BLaER1 treated with 17β-estradiol and CSF1 and Interleukin-3, amounts not matched to agents 10 nM and 100 nM (cell line): Measurements from ENCODE around the gene CHURC1.

Experiments used
- H3K27ac ChIP-seq, 11 experiments: shearing (Covaris generic); formaldehyde crosslinking; 2 replicates each; pipeline ENCODE4 v1.8.1; 2022
- H3K27me3 ChIP-seq, 11 experiments: shearing (Covaris generic); formaldehyde crosslinking; 2 replicates each; pipeline ENCODE4 v1.8.1; 2022
- H3K36me3 ChIP-seq, 11 experiments: shearing (Covaris generic); formaldehyde crosslinking; 2 replicates each; pipeline ENCODE4 v1.8.1; 2022
- H3K4me1 ChIP-seq, 10 experiments: shearing (Covaris generic); formaldehyde crosslinking; 2 replicates each; pipeline ENCODE4 v1.8.1; 2022
- H3K4me2 ChIP-seq, 11 experiments: shearing (Covaris generic); formaldehyde crosslinking; 2 replicates each; pipeline ENCODE4 v1.8.1; 2022
- H3K4me3 ChIP-seq, 10 experiments: shearing (Covaris generic); formaldehyde crosslinking; 2 replicates each; pipeline ENCODE4 v1.8.1; 2022
- H3K9ac ChIP-seq, 11 experiments: shearing (Covaris generic); formaldehyde crosslinking; 2 replicates each; pipeline ENCODE4 v1.8.1; 2022
- H3K9me3 ChIP-seq, 11 experiments: shearing (Covaris generic); formaldehyde crosslinking; replicated peaks in 1 of 11; 2 replicates each; pipeline ENCODE4 v1.8.1; 2022
- H4K20me1 ChIP-seq, 11 experiments: shearing (Covaris generic); formaldehyde crosslinking; 2 replicates each; pipeline ENCODE4 v1.8.1; 2022
- Cebpa-rat ChIP-seq, 11 experiments: shearing (Covaris generic); IDR thresholded peaks; 2 replicates each; pipeline ENCODE4 v1.8.1; 2022

Gene CHURC1

GRCh38 chr14:64875350-64875749, 38.9 kb upstream of the CHURC1 start:
- H3K9ac ChIP-seq = no peak overlapping the region
- H3K9me3 ChIP-seq = peaks cover 0 to 11% (median 8%) of the 10 kb centered on the region in 11 experiments; a peak in 16 of 22 replicates
- peaks cover 0 to 8% (median 0%) of the 10 kb centered on the region in 11 experiments; a peak in 3 of 22 replicates for H4K20me1 ChIP-seq
- H3K27me3 ChIP-seq = peaks cover 28 to 39% (median 32%) of the 10 kb centered on the region in 11 experiments
- peaks cover 0 to 9% (median 5%) of the 10 kb centered on the region in 10 experiments; a peak in 8 of 20 replicates for H3K4me1 ChIP-seq
- H3K27ac ChIP-seq = no peak overlapping the region
- no peak for TF ChIP-seq Cebpa-rat (IDR thresholded peaks at IDR 0.05)
- H3K4me2 ChIP-seq = no peak overlapping the region
- no peak overlapping the region for H3K4me3 ChIP-seq
- H3K36me3 ChIP-seq = no peaks in the 10 kb centered on the region

- TF ChIP-seq Cebpa-rat (IDR thresholded peaks at IDR 0.05) = no peak
- H3K4me2 ChIP-seq = no peak overlapping the region
- no peaks in the 10 kb centered on the region for H3K36me3 ChIP-seq
- peaks cover 44 to 60% (median 50%) of the 10 kb centered on the region in 11 experiments for H3K27me3 ChIP-seq
- H3K4me1 ChIP-seq = peaks cover 0 to 11% (median 8%) of the 10 kb centered on the region in 10 experiments; a peak in 8 of 20 replicates
- H3K4me3 ChIP-seq = no peak overlapping the region
- peaks cover 0 to 4% (median under 1%) of the 10 kb centered on the region in 11 experiments; a peak in 11 of 22 replicates for H3K9me3 ChIP-seq
- H3K27ac ChIP-seq = no peak overlapping the region
- peaks cover 0 to 8% (median 0%) of the 10 kb centered on the region in 11 experiments; a peak in 3 of 22 replicates for H4K20me1 ChIP-seq
- H3K9ac ChIP-seq = no peak overlapping the region
These were observed 36.4 kb upstream of the CHURC1 start for GRCh38 chr14:64877846-64878245.

- Histone ChIP-seq H3K4me2 (peak overlapping the region; percentile 91 to 97 (median 96)), H3K36me3 (no peaks in the 10 kb centered on the region), H3K27ac (no peak overlapping the region), H3K9me3 (no peaks in the 10 kb centered on the region), H4K20me1 (peaks cover 0 to 8% (median 0%) of the 10 kb centered on the region in 11 experiments; a peak in 3 of 22 replicates), H3K4me1 (peaks cover 0 to 11% (median 8%) of the 10 kb centered on the region in 10 experiments; a peak in 8 of 20 replicates), H3K27me3 (peaks cover 44 to 60% (median 50%) of the 10 kb centered on the region in 11 experiments), H3K9ac (peak overlapping the region in 8 of 11 experiments; percentile 20 to 72 (median 60); a peak in 12 of 22 replicates), H3K4me3 (peak overlapping the region; percentile 58 to 77 (median 67))
- no peak for TF ChIP-seq Cebpa-rat (IDR thresholded peaks at IDR 0.05)
These were observed 35.2 kb upstream of the CHURC1 start for GRCh38 chr14:64878837-64879634.

GRCh38 chr14:64879635-64880220, 34.5 kb upstream of the CHURC1 start, which contains the start of gene SPTB:
Gene SPTB, minus strand, starts transcription at chr14:64879907. Its CDS starts 56,813 bp downstream, at chr14:64823094.
- H3K4me1 ChIP-seq = peaks cover 0 to 11% (median 8%) of the 10 kb centered on the region in 10 experiments; a peak in 8 of 20 replicates
- no peak for TF ChIP-seq Cebpa-rat (IDR thresholded peaks at IDR 0.05)
- H3K9ac ChIP-seq = peak within 1 kb of the TSS in 10 of 11 experiments; percentile 20 to 72 (median 60); a peak in 21 of 22 replicates
- peaks cover 0 to 8% (median 0%) of the 10 kb centered on the region in 11 experiments; a peak in 3 of 22 replicates for H4K20me1 ChIP-seq
- H3K4me2 ChIP-seq = peak within 1 kb of the TSS; percentile 91 to 97 (median 96)
- no peak within 1 kb of the TSS for H3K27ac ChIP-seq
- H3K9me3 ChIP-seq = no peaks in the 10 kb centered on the region
- no peaks in the 10 kb centered on the region for H3K36me3 ChIP-seq
- peaks cover 44 to 60% (median 50%) of the 10 kb centered on the region in 11 experiments for H3K27me3 ChIP-seq
- H3K4me3 ChIP-seq = peak within 1 kb of the TSS; percentile 58 to 77 (median 67)

- Histone ChIP-seq H3K9me3 (no peaks in the 10 kb centered on the region), H3K27ac (no peak overlapping the region), H3K9ac (peak overlapping the region in 10 of 11 experiments; percentile 20 to 72 (median 60); a peak in 19 of 22 replicates), H3K27me3 (peaks cover 44 to 60% (median 50%) of the 10 kb centered on the region in 11 experiments), H3K4me2 (peak overlapping the region; percentile 91 to 97 (median 96)), H3K36me3 (no peaks in the 10 kb centered on the region), H3K4me3 (peak overlapping the region; percentile 58 to 77 (median 67)), H3K4me1 (peaks cover 0 to 11% (median 8%) of the 10 kb centered on the region in 10 experiments; a peak in 8 of 20 replicates), H4K20me1 (peaks cover 0 to 8% (median 0%) of the 10 kb centered on the region in 11 experiments; a peak in 3 of 22 replicates)
- TF ChIP-seq Cebpa-rat (IDR thresholded peaks at IDR 0.05) = no peak
These were observed 33.8 kb upstream of the CHURC1 start for GRCh38 chr14:64880221-64881121.

- H3K4me3 ChIP-seq = no peak overlapping the region
- no peaks in the 10 kb centered on the region for H4K20me1 ChIP-seq
- no peaks in the 10 kb centered on the region for H3K9me3 ChIP-seq
- peaks cover 13 to 21% (median 16%) of the 10 kb centered on the region in 11 experiments for H3K27me3 ChIP-seq
- no peak for TF ChIP-seq Cebpa-rat (IDR thresholded peaks at IDR 0.05)
- H3K4me1 ChIP-seq = peaks cover 0 to 4% (median 2%) of the 10 kb centered on the region in 10 experiments; a peak in 4 of 20 replicates
- H3K27ac ChIP-seq = no peak overlapping the region
- H3K9ac ChIP-seq = no peak overlapping the region
- H3K4me2 ChIP-seq = no peak overlapping the region
- no peaks in the 10 kb centered on the region for H3K36me3 ChIP-seq
These were observed 28.7 kb upstream of the CHURC1 start for GRCh38 chr14:64885559-64885958.

- Histone ChIP-seq H4K20me1 (no peaks in the 10 kb centered on the region), H3K4me3 (no peak overlapping the region), H3K27ac (no peak overlapping the region), H3K27me3 (no peaks in the 10 kb centered on the region), H3K4me2 (no peak overlapping the region), H3K4me1 (no peaks in the 10 kb centered on the region), H3K36me3 (no peaks in the 10 kb centered on the region), H3K9ac (no peak overlapping the region), H3K9me3 (no peaks in the 10 kb centered on the region)
- TF ChIP-seq Cebpa-rat (IDR thresholded peaks at IDR 0.05) = no peak
These were observed 24.9 kb upstream of the CHURC1 start for GRCh38 chr14:64889352-64889751.

- Histone ChIP-seq H3K9ac (no peak overlapping the region), H3K4me1 (no peaks in the 10 kb centered on the region), H3K4me2 (no peak overlapping the region), H3K27me3 (no peaks in the 10 kb centered on the region), H3K9me3 (no peaks in the 10 kb centered on the region), H4K20me1 (no peaks in the 10 kb centered on the region), H3K27ac (no peak overlapping the region), H3K4me3 (no peak overlapping the region), H3K36me3 (no peaks in the 10 kb centered on the region)
- TF ChIP-seq Cebpa-rat (IDR thresholded peaks at IDR 0.05) = no peak
These were observed 22.9 kb upstream of the CHURC1 start for GRCh38 chr14:64891173-64891838.
